NCI-H1436 (cell line): ENCODE results near the gene ZSCAN5C.
"Not testable (repeated sequence)": the region's sequence is repeated elsewhere in the genome, so short reads cannot be mapped to it uniquely, and the experiment has no call there.

Source experiments
- DNase-seq: peaks from one replicate; lab custom pipeline; 2025; lab: John Stamatoyannopoulos, UW

The ZSCAN5C gene

DNA sequence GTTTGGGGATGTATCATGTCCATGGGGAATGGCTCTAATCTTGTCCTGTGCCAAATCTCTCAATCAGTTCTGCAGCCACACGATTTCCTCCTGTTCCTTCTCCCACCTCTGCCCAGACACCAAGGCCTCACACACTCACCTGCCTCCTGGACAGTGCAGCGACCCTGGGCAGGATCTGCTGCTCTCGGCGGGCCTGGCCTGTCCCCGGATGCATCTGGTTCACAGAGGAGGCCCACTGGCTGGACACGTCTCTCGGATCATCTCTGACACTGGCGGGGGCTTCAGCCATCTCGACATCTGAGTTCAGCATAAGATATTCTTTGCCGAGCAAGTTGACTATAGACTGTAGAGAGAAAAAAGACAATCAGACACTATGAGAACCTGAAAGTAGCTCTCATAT is 10.4 kb upstream of the ZSCAN5C start:
- DNase-seq = no peak

DNA sequence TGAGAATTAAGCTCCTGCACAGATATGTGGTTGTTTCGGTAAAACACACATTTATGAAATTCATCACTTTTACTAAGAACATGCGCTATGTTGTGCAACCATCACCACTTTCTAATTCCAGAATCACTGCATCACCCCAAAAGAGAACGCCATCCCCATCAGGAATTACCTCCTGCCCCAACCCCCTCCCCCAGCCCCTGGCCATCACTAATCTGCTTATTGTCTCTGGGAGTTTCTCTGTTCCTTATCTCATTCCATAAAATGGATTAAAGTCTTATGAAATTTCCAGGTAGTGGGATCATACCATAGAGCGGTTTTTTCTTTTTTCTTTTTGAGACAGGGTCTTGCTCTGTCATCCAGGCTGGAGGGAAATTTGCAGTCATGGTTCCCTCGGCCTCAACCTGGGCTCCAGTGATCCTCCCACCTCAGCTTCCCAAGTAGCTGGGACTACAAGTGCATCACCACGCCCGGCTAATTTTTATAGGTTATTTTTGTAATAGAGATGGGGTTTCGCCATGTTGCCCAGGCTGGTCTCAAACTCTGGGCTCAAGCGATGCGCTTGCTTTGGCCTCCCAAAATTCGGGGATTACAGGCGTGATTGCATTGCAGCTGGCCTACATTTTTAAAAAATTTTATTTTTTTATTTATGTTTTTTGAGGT is 8.0 kb upstream of the ZSCAN5C start:
- no peak for DNase-seq

DNA sequence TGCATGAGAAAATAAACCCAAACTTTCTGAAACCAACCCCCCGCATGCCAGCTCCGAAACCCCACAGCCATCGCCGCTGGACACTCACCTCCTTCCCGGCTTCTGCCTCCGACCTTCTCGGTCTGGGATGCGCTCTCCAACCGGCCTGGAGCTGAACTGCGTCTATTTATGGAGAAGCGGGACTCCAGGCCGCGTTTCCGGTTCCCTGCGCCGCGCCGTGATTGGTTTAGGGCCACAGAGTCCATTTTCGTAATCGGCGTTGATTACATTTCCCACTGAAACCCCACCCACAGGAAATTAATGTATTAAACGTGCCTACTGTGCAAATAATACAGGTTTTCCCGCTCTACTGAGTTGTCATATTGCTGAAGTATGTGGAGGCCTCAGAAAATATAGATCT is 4.4 kb upstream of the ZSCAN5C start, which contains the start of gene ZSCAN5B:
TSS of gene ZSCAN5B (minus strand) at position 138 of the 400 bp plus-strand sequence. CDS start 4,731 bp downstream, outside the sequence.
- not testable (repeated sequence) for DNase-seq

DNA sequence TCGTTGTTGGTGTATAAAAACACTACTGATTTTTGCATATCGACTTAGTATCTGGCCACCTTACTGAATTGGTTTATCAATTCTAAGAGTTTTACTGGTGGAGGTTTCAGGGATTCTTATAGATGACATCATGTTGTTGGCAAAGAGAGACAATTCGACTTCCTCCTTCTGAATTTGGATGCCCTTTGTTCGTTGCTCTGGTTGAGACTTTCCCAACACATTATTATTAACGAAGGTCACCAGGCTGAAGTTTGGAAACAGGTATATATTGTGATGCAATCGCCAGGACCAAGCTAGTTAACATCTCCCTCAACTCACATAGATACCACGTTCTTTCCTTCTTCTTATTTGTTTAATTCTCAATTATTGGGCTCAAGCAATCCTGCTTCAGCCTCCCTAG is 2.4 kb upstream of the ZSCAN5C start:
- no peak for DNase-seq

DNA sequence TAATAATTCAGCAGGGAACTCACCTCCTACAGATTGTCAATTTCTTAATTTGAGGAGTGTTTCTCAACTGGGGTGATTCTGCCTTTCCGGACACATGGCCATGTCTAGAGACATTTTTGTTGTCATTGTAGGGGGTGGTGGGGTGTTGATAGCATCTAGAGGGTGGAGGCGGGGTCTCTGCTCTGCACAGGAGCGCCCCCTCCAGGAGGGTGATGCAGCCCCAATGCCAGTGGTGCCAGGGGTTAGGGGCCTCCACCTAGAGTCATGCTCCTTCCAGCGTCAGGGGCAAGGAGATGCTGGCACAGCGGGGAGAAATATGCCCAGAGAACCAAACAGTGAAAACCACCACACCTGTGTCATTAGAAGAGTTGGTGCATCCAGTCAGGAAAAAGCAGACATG is 5.5 kb downstream of the ZSCAN5C start:
- DNase-seq = not testable (repeated sequence)

DNA sequence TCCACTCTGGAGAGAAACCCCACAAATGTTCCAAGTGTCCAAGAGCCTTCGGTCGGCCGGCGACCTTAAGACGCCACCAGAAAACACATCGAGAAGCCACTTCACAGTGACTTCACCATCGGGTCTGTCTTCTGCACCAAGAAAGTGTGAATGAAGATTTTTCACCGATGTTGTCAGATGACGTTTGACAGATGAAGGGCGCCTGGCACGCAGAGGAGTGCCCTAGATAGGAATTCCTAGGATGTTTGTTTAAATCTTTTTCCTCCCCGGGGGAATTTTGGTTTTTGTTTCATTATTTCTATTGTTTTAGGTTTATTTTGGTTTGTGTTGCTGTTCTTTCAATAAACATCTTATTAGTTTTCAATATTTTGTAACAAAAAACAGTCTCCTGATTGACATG is 7.0 kb downstream of the ZSCAN5C start:
- no peak for DNase-seq

- DNase-seq = not testable (repeated sequence)
Observed at GRCh38 chr19:56210036-56210435, 8.0 kb downstream of the ZSCAN5C start.

- no peak for DNase-seq
Observed at GRCh38 chr19:56211718-56212117, 9.6 kb downstream of the ZSCAN5C start.

DNA sequence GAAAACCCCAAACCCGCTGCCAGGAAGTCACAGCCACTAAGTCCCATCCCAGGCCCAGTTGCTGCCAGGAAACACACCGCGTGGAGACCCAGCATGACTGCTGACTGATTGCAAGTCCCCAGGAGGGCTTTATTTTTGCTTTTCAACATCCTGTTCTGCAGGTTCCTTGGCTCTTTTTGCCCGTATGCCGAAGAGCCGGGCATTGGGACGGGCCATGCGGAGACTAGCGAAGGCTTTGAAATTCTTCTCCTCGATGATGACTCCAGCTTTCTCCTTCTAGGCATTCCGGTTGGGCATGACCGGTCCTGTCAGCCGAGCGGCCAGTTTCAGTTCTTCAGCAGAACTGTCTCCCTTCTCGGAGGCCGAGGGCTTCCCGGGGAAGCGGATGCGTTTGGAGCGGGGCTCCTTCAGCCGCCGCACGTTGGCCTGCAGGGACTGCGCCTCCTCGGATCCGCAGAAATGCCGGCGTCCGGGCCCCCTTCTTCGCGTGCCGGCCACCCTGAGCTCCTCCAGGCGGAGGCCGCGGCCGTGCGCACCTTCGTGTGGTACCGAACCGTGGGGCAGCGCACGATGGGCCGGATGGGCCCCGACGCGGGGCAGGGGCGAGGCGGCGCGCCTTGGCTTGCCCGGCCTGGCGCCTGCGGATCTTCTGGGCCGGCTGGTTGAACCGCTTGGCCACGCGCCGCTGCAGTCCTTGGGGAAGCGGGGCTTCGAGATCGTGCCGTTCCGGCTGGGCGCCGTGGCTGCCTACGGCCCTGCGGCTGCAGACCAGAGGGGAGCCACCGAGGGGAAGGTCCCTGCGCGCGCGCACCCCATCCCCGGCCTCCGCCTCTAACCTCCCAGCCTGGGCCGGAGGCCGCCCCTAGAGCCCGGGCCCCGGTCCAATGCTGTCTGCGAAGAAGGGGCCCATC is 15.2 kb downstream of the ZSCAN5C start:
- DNase-seq = no peak

DNA sequence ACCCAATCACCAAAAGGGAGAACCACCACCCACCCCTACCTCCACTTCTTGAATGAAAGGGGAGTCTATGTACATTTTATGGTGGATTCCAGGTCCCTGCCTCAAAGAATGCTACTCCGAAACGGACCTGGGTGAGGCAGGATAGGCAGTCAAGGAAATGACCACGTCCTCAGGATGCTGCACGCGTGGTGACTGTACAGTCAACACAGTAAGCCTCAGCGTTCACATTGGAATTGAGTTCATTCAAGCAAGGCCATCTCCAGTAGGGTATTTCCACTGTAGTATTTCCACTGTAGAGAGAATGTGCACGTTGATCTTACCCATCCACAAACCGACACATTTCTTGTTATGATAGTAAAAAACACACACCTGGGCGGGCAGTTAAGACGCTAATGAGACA is 16.9 kb downstream of the ZSCAN5C start:
- no peak for DNase-seq

- not testable (repeated sequence) for DNase-seq
Observed at GRCh38 chr19:56221442-56221841, 19.4 kb downstream of the ZSCAN5C start.

DNA sequence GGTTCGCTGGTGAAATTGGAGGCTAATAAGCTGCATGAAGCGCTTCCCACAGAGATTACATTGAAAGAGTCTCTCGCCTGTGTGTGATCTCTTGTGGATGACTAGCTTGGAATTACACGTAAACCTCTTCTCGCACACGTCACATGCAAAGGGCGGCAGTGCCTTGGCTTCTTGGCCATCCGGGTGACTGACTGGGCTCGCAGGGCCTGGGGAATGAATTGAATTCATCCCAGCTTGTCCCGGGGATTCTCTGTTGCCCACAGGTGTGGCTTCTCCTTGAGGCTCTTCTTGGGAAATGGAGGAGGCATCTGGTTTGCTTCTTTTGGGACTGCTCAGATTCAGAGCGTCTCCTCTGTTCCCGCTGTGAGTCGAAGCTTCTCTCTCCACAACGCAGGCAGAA is 19.8 kb downstream of the ZSCAN5C start:
- DNase-seq = no peak

DNA sequence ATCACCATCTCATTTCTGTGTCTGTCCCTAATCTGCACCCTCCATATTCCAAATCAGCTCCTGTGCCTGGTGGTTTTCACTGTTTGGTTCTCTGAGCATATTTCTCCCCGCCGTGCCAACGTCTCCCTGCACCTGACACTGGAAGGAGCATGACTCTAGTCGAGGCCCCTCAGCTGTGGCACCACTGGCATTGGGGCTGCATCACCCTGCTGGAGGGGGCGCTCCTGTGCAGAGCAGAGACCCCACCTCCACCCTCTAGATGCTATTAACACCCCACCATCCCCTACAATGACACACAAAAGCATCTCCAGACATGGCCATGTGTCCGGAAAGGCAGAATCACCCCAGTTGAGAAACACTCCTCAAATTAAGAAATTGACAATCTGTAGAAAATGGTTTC is 20.8 kb downstream of the ZSCAN5C start:
- DNase-seq = no peak

- no peak for DNase-seq
Observed at GRCh38 chr19:56223481-56223880, 21.4 kb downstream of the ZSCAN5C start.

DNA sequence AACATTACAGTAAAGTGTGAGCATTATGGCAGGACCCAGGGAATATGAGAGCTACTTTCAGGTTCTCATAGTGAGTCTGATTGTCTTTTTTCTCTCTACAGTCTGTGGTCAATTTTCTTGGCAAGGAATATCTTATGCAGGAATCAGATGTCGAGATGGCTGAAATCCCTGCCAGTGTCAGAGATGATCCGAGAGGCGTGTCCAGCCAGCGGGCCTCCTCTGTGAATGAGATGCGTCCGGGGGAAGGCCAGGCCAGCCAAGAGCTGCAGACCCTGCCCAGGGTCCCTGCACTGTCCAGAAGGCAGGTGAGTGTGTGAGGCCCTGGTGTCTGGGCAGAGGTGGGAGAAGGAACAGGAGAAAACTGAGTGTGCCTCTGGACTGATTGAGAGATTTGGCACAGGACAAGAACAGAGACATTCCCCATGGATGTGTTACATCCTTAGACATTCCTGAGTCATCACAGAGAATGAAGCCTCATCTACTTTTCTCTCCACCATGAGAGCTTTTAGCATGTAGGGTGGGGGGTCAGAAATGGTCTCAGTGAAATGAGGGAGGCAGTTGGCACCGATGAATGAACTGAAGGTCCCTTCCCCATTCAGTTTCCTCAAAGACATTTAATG is 43.2 kb downstream of the ZSCAN5C start:
- no peak for DNase-seq

DNA sequence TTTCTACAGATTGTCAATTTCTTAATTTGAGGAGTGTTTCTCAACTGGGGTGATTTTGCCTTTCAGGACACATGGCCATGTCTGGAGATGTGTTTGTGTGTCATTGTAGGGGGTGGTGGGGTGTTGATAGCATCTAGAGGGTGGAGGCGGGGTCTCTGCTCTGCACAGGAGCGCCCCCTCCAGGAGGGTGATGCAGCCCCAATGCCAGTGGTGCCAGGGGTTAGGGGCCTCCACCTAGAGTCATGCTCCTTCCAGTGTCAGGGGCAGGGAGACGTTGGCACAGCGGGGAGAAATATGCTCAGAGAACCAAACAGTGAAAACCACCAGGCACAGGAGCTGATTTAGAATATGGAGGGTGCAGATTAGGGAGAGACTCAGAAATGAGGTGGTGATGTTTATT is 43.7 kb downstream of the ZSCAN5C start:
- DNase-seq = not testable (repeated sequence)

GRCh38 chr19:56248736-56249338 is 46.8 kb downstream of the ZSCAN5C start:
- DNase-seq = not testable (repeated sequence)

DNA sequence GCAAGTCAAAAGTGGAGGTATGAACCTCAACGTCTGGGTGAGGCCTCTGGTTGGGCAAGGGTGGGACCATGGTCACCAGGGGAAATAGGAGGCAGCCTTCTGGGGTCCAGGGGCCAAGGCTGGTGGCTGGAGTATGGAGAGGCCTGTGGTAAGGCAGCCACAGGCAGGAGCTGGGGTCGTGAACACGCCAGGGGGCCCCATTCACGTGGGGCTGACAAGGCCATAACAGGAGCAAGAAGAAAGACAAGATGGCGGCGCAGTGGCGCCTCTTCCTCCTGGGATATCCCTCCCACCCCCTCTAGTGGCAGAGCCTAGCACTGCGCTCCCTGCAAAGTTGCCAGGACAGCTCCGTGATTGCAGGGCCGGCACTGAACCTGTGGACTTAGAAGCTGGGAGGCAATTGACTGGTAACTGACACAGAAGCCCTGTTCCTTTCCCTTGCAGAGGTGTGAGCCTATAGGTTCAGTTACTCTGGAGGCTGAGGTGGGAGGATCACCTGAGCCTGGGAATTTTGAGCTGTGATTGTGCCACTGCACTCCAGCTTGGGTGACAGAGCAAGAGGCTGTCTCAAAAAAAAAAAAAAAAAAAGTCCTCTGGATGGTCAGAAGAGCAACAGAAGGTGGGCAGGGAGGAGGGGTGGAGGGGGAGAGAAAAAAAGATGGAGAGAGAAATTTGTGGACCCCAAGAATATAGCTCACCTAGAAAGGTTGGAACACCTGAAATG is 50.8 kb downstream of the ZSCAN5C start:
- peak; percentile 25 for DNase-seq

DNA sequence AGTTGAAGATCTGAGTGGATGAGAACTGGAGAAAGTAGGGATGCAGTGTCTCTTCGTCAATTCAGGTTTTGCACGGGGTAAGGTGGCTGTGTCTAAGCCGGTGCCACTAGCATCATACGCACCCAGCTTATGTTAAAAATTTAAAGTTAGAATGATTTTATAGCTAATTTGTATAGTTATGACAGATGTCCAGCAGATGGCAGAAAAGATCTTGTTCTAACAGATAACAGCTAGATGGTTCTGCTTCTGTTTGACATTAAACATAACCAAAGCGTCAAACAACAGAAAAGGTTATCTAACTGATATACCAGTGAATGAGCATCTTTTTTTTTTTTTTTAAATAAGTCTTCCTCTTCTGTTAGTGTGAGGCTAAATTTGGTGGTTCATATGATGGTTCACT is 51.7 kb downstream of the ZSCAN5C start:
- DNase-seq = peak; percentile 57

DNA sequence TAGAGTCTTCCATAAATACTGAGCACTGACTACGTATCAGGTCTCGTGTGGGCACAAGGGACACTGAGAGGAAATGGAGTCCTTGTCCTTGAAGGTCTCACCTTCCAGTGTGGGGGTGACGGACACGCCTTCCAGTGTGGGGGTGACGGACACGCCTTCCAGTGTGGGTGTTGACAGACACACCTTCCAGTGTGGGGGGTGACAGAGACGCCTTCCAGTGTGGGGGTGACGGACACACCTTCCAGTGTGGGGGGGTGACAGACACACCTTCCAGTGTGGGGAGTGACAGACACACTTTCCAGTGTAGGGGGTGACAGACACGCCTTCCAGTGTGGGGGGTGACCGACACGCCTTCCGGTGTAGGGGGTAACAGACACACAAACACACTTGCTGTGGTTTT is 56.2 kb downstream of the ZSCAN5C start:
- no peak for DNase-seq
